ENCODE measurements around the gene CDCA8.
A peak's percentile ranks its signal among the peaks of the same experiment; 100 is the strongest.

The CDCA8 gene

GRCh38 chr1:37748565-37748964, 56.2 kb downstream of the CDCA8 start:
- Mint-ChIP-seq H3K9me3 (peaks cover 4% of the 10 kb centered on the region), H3K27me3 (peaks cover 15% of the 10 kb centered on the region), H3K4me3 (no peak overlapping the region), H3K27ac (no peak overlapping the region), H3K4me1 (peaks cover 7% of the 10 kb centered on the region), H3K36me3 (peaks cover 2% of the 10 kb centered on the region)
- no peak for ATAC-seq (ENCODE audit: low read depth)
- no peak for DNase-seq (ENCODE audit: low spot score in 2 of 2)

- Mint-ChIP-seq H3K4me3 (peak overlapping the region; percentile 83), H3K27ac (no peak overlapping the region), H3K36me3 (no peaks in the 10 kb centered on the region), H3K9me3 (no peaks in the 10 kb centered on the region), H3K4me1 (peaks cover 7% of the 10 kb centered on the region), H3K27me3 (peaks cover 9% of the 10 kb centered on the region)
- no peak for ATAC-seq (ENCODE audit: low read depth)
- DNase-seq (ENCODE audit: low spot score in 2 of 2), result no peak
These were observed 59.9 kb downstream of the CDCA8 start for GRCh38 chr1:37752213-37752582.

- no peaks in the 10 kb centered on the region for H3K9me3 Mint-ChIP-seq
- peaks cover 7% of the 10 kb centered on the region for H3K4me1 Mint-ChIP-seq
- no peak overlapping the region for H3K27ac Mint-ChIP-seq
- ATAC-seq (ENCODE audit: low read depth), result peak; percentile 79
- DNase-seq (ENCODE audit: low spot score in 2 of 2), result peak; percentile 24 to 48
- H3K27me3 Mint-ChIP-seq, result peaks cover 7% of the 10 kb centered on the region
- no peaks in the 10 kb centered on the region for H3K36me3 Mint-ChIP-seq
- H3K4me3 Mint-ChIP-seq, result peak overlapping the region; percentile 83
These were observed 60.5 kb downstream of the CDCA8 start for GRCh38 chr1:37752583-37753471.

- no peak for DNase-seq (ENCODE audit: low spot score in 2 of 2)
- Mint-ChIP-seq H3K4me1 (peaks cover 7% of the 10 kb centered on the region), H3K4me3 (peak overlapping the region; percentile 76), H3K27me3 (peaks cover 7% of the 10 kb centered on the region), H3K27ac (no peak overlapping the region), H3K9me3 (no peaks in the 10 kb centered on the region), H3K36me3 (no peaks in the 10 kb centered on the region)
- no peak for ATAC-seq (ENCODE audit: low read depth)
These were observed 61.4 kb downstream of the CDCA8 start for GRCh38 chr1:37753473-37754321.

GRCh38 chr1:37755290-37755689, 63.0 kb downstream of the CDCA8 start:
- H3K36me3 Mint-ChIP-seq, result no peaks in the 10 kb centered on the region
- ATAC-seq (ENCODE audit: low read depth), result no peak
- peaks cover 7% of the 10 kb centered on the region for H3K4me1 Mint-ChIP-seq
- H3K4me3 Mint-ChIP-seq, result no peak overlapping the region
- no peak for DNase-seq (ENCODE audit: low spot score in 2 of 2)
- H3K27me3 Mint-ChIP-seq, result peaks cover 4% of the 10 kb centered on the region
- no peak overlapping the region for H3K27ac Mint-ChIP-seq
- H3K9me3 Mint-ChIP-seq, result no peaks in the 10 kb centered on the region

GRCh38 chr1:37755951-37756560, 63.7 kb downstream of the CDCA8 start:
- ATAC-seq (ENCODE audit: low read depth), result no peak
- DNase-seq (ENCODE audit: low spot score in 2 of 2), result no peak
- Mint-ChIP-seq H3K27me3 (peaks cover 4% of the 10 kb centered on the region), H3K27ac (no peak overlapping the region), H3K4me1 (peaks cover 7% of the 10 kb centered on the region), H3K4me3 (no peak overlapping the region), H3K9me3 (no peaks in the 10 kb centered on the region), H3K36me3 (no peaks in the 10 kb centered on the region)

Data from memory B cell (primary cell).